HepG2 (cell line): Measurements from ENCODE around the gene KAZN. TPM values are rescaled to one million over a fixed set of nuclear protein-coding genes. Genes with fewer than 3 reads are reported as not detected.

Source experiments
- ATAC-seq: fragments of 200-7000 bp; cut with Tn5 transposase; 3 replicates; pipeline ENCODE4 v1.9.1; 2020; ENCODE audit warnings: mild to moderate bottlenecking, moderate library complexity
- BruUV-seq: library from RNA; stranded (reverse); fragments of 400-500 nt; replicated peaks from 2 replicates; lab custom pipeline; 2021; lab: Mats Ljungman, UMichigan
- CTCF ChIA-PET: fragments of 300-600 bp; formaldehyde crosslinking; extraction: SDS; loops from one replicate; lab custom pipeline; 2021; ENCODE audit warnings: low total read pairs, inconsistent platforms, low intra/inter-chr PET ratio; lab: Yijun Ruan, JAX
- POLR2A ChIA-PET: fragments of 350-600 bp; sonication (Branson Sonifier 250); formaldehyde crosslinking; loops from one replicate; lab custom pipeline; 2020; ENCODE audit warnings: antibody characterized with exemption, inconsistent platforms; lab: Yijun Ruan, JAX
- DNase-seq: peaks from one replicate; pipeline ENCODE4 v3.0.0-alpha.2; 2015; ENCODE audit warnings: low spot score
- FAIRE-seq: peaks from 3 replicates; lab custom pipeline; 2011; peaks lifted over from hg19 to GRCh38; lab: Jason Lieb, UNC
- H2AFZ ChIP-seq: one replicate; pipeline ENCODE4 v1.6.1; 2011; ENCODE audit warnings: low read length, inconsistent platforms
- H3K27ac ChIP-seq: fragments of 300-600 bp; 3 replicates; pipeline ENCODE4 v1.8.0; 2011; ENCODE audit warnings: mixed run types, mild to moderate bottlenecking, mixed read lengths, low read length, inconsistent platforms; ENCODE audit not compliant: insufficient read depth; ENCODE audit errors: extremely low read length
- H3K27me3 ChIP-seq, 2 experiments: fragments of 200-600 bp in 1 of 2; 2 replicates in 1 of 2; 3 replicates in 1 of 2; pipeline versions ENCODE4 v1.6.0 to v1.8.0; 2011; ENCODE audit warnings: low read length in 2 of 2, mild to moderate bottlenecking in 2 of 2, moderate library complexity in 2 of 2, inconsistent platforms in 1 of 2; ENCODE audit not compliant: insufficient read depth in 2 of 2, control insufficient read depth in 1 of 2
- H3K36me3 ChIP-seq, 2 experiments: fragments of 200-600 bp in 1 of 2; replicated peaks in 1 of 2; 2 replicates in 1 of 2; 3 replicates in 1 of 2; pipeline versions ENCODE4 v1.5.1 to v1.8.0; 2011; ENCODE audit warnings: low read length in 2 of 2, inconsistent platforms in 1 of 2; ENCODE audit not compliant: insufficient read depth in 2 of 2, control insufficient read depth in 1 of 2
- H3K4me1 ChIP-seq: 2 replicates; pipeline ENCODE4 v1.5.1; 2012; ENCODE audit warnings: low read length, inconsistent platforms; ENCODE audit not compliant: insufficient read depth
- H3K4me2 ChIP-seq: 2 replicates; pipeline ENCODE4 v1.6.0; 2011; ENCODE audit warnings: low read depth, low read length, inconsistent platforms
- H3K4me3 ChIP-seq, 3 experiments: fragments of 200-600 bp in 1 of 3; sonication (generic), shearing (Covaris generic) in 1 of 3; replicated peaks in 1 of 3; 2 replicates each; pipeline ENCODE4 v1.5.1; 2011 to 2016; ENCODE audit warnings: low read length in 3 of 3, inconsistent platforms in 2 of 3, low read depth in 2 of 3, mild to moderate bottlenecking in 2 of 3, control low read depth in 1 of 3, mixed read lengths in 1 of 3; ENCODE audit not compliant: insufficient read depth in 1 of 3
- H3K79me2 ChIP-seq: one replicate; pipeline ENCODE4 v1.6.1; 2011; ENCODE audit warnings: low read length, inconsistent platforms; ENCODE audit not compliant: insufficient read depth
- H3K9ac ChIP-seq: 2 replicates; pipeline ENCODE4 v1.6.0; 2011; ENCODE audit warnings: mild to moderate bottlenecking, low read depth, low read length, inconsistent platforms; ENCODE audit not compliant: insufficient read depth
- H3K9me3 ChIP-seq: 2 replicates; pipeline ENCODE4 v1.5.1; 2012; ENCODE audit warnings: mild to moderate bottlenecking, low read length
- H4K20me1 ChIP-seq: 2 replicates; pipeline ENCODE4 v1.6.0; 2011; ENCODE audit warnings: inconsistent platforms, mild to moderate bottlenecking, low read length, moderate library complexity; ENCODE audit not compliant: insufficient read depth
- ATF1 ChIP-seq: IDR thresholded peaks from 2 replicates; pipeline ENCODE4 v1.6.1; 2016; ENCODE audit warnings: mild to moderate bottlenecking, control low read depth
- ELF3 ChIP-seq: IDR thresholded peaks from 2 replicates; pipeline ENCODE4 v1.6.1; 2016; ENCODE audit warnings: missing genetic modification reagents, missing compliant biosample characterization
- FOSL1 ChIP-seq: sonication (generic); formaldehyde crosslinking; IDR thresholded peaks from 2 replicates; pipeline ENCODE4 v1.9.0; 2021; ENCODE audit warnings: missing genetic modification reagents, borderline replicate concordance
- FOSL2 ChIP-seq: sonication (generic); formaldehyde crosslinking; IDR thresholded peaks from 2 replicates; pipeline ENCODE4 v1.4.0; 2020; ENCODE audit warnings: missing genetic modification reagents
- IRX3 ChIP-seq: sonication (generic); formaldehyde crosslinking; IDR thresholded peaks from 2 replicates; pipeline ENCODE4 v1.8.1; 2023; ENCODE audit warnings: mild to moderate bottlenecking, low read depth, missing genetic modification reagents, borderline replicate concordance
- KDM2A ChIP-seq: sonication (generic); formaldehyde crosslinking; IDR thresholded peaks from 2 replicates; pipeline ENCODE4 v1.4.0; 2020; ENCODE audit warnings: low read depth, missing genetic modification reagents, borderline replicate concordance
- MAF1 ChIP-seq: sonication (generic); formaldehyde crosslinking; IDR thresholded peaks from 2 replicates; pipeline ENCODE4 v1.5.0; 2020; ENCODE audit warnings: missing genetic modification reagents, borderline replicate concordance
- NR2C2 ChIP-seq: sonication (generic); formaldehyde crosslinking; IDR thresholded peaks from 2 replicates; pipeline ENCODE4 v1.4.0; 2020; ENCODE audit warnings: missing genetic modification reagents, mild to moderate bottlenecking, moderate library complexity, borderline replicate concordance
- SALL2 ChIP-seq: sonication (generic); formaldehyde crosslinking; IDR thresholded peaks from 2 replicates; pipeline ENCODE4 v1.8.1; 2023; ENCODE audit warnings: mild to moderate bottlenecking, missing genetic modification reagents, inconsistent platforms
- SNAI1 ChIP-seq: sonication (generic); formaldehyde crosslinking; IDR thresholded peaks from 2 replicates; pipeline ENCODE4 v1.5.0; 2020; ENCODE audit warnings: mild to moderate bottlenecking, missing genetic modification reagents, borderline replicate concordance
- ZNF24 ChIP-seq: fragments of 450-650 bp; IDR thresholded peaks from 2 replicates; pipeline ENCODE4 v1.6.1; 2017; ENCODE audit warnings: antibody characterized with exemption, mild to moderate bottlenecking
- ZNF563 ChIP-seq: sonication (generic); formaldehyde crosslinking; IDR thresholded peaks from 2 replicates; pipeline ENCODE4 v1.8.0; 2022; ENCODE audit warnings: mild to moderate bottlenecking, moderate library complexity, missing genetic modification reagents
- ZNF678 ChIP-seq: sonication (generic); formaldehyde crosslinking; IDR thresholded peaks from 2 replicates; pipeline ENCODE4 v1.4.0; 2020; ENCODE audit warnings: mild to moderate bottlenecking, missing genetic modification reagents
- ZNF768 ChIP-seq: sonication (generic); formaldehyde crosslinking; IDR thresholded peaks from 2 replicates; pipeline ENCODE4 v1.4.0; 2020; ENCODE audit warnings: missing genetic modification reagents
- ZNF777 ChIP-seq: sonication (generic); formaldehyde crosslinking; IDR thresholded peaks from 2 replicates; pipeline ENCODE4 v1.4.0; 2020; ENCODE audit warnings: missing genetic modification reagents
- WGBS: methylation state at CpG from one replicate; pipeline ENCODE4 v1.1.6; 2017; ENCODE audit warnings: low lambda C conversion rate; 5-methylcytosine and 5-hydroxymethylcytosine counted together
- in situ Hi-C: cut with HindIII; loops from 2 replicates; pipeline ENCODE4 v1.10.0; 2017; ENCODE audit warnings: low pct_unique_long_range_greater_than_20kb; ENCODE audit not compliant: extremely low pct_ligation_motif_present
- intact Hi-C: fragments of 100-400 bp; cut with micrococcal nuclease; formaldehyde crosslinking; loops from one replicate; pipeline ENCODE4 v1.10.0; 2022; ENCODE audit not compliant: unreplicated experiment
- polyA plus RNA-seq, 8 experiments: library from polyadenylated mRNA; depleted of rRNA in 3 of 8; stranded (reverse) in 7 of 8; unstranded in 1 of 8; fragments of >200 nt; fragmentation: Illumina TruSeq in 4 of 8; extraction: Trizol in 4 of 8; gene quantifications; 2 replicates each; pipeline versions ENCODE4 v1.2.1 to v1.2.3, GENCODE V29; 2011 to 2016; ENCODE audit warnings: low read depth in 4 of 8, missing spikeins in 1 of 8, mixed read lengths in 1 of 8; ENCODE audit not compliant: insufficient read depth in 1 of 8
- total RNA-seq, 5 experiments: library from RNA; depleted of rRNA; stranded (reverse); fragments of >200 nt; fragmentation: Illumina TruSeq; extraction: Trizol; gene quantifications; 2 replicates each; pipeline ENCODE4 v1.2.3, GENCODE V29; 2016; ENCODE audit warnings: low read depth in 1 of 5
- TF ChIP-seq, protein P1 (sequence below): sonication (generic); formaldehyde crosslinking; IDR thresholded peaks from 2 replicates; pipeline ENCODE4 v1.5.1; 2020; ENCODE audit warnings: mild to moderate bottlenecking, missing genetic modification reagents, borderline replicate concordance
- TF ChIP-seq, protein P2 (sequence below): sonication (generic); formaldehyde crosslinking; IDR thresholded peaks from 2 replicates; pipeline ENCODE4 v1.8.0; 2022; ENCODE audit warnings: mild to moderate bottlenecking, missing genetic modification reagents, borderline replicate concordance

KAZN gene
- total and polyA plus RNA-seq, 2 of the 13 experiments (the other 11 are each of a cell fraction or from before 2014, with no cell fraction given): 10.4 to 13.5 TPM

GRCh38 chr1:14741532-14741931, 143.0 kb downstream of the KAZN start (continued):
- no peak for TF ChIP-seq SALL2 (CRISPR knock-in tag)

DNA sequence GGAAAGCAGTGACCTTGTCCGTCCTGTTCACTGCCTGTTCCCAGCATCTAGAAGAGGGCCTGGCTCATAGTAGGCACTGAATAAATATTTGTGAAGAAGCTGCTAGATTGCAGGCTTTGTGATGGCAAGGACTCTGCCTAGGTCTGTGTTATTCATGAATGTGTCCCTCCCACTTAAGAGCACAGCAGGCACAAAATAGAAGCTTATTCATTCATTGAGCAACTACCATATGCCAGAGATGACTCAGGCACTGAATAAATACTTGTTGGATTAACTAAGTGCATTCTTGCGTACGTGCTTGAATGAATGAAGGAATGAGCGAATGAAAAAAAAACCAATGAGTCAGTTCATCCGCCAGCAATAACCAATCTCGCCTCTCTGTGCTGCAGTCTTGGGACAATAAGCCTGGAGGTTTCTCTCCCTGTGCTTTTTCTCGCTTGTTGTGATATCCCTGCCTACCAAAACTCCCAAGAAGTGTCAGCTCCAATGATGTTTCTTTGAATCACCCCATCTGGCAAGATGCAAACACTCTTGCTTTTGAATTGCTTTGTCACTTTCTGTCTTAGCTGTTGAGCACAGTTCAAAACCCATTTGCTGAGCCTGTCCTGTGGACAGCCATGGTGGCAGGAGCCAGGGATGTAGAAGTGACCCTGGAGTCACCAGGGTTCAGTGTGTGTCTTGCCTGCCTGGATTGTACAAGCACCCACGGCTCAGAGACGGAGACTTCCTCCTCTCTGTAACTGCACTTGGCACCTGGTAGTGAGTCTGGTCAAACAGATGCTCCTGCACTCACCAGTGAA, 143.9 kb downstream of the KAZN start:
- Histone ChIP-seq H3K9me3 (no peaks in the 10 kb centered on the region), H4K20me1 (no peaks in the 10 kb centered on the region), H3K79me2 (no peaks in the 10 kb centered on the region), H3K36me3 (no peaks in the 10 kb centered on the region), H3K27ac (no peak overlapping the region), H3K4me2 (no peak overlapping the region), H3K9ac (no peak overlapping the region), H3K4me3 (no peak overlapping the region), H2AFZ (no peak overlapping the region), H3K27me3 (peaks cover 0 to 49% of the 10 kb centered on the region in 2 experiments; a peak in 3 of 5 replicates), H3K4me1 (no peaks in the 10 kb centered on the region)
- in situ Hi-C loops: no loop called here
- ATAC-seq (no peak), DNase-seq (peak; percentile 56), FAIRE-seq (no peak)
- TF ChIP-seq ATF1 (CRISPR knock-in tag): no peak
- TF ChIP-seq FOSL2 (CRISPR knock-in tag): peak; percentile 78
- TF ChIP-seq FOSL1 (CRISPR knock-in tag): 0 out of 2 replicates have a peak, but pooled peaks have one; percentile 12
- no peak for TF ChIP-seq ZNF678
- TF ChIP-seq SNAI1 (CRISPR knock-in tag): no peak
- TF ChIP-seq NR2C2: no peak
- TF ChIP-seq, protein P1, sequence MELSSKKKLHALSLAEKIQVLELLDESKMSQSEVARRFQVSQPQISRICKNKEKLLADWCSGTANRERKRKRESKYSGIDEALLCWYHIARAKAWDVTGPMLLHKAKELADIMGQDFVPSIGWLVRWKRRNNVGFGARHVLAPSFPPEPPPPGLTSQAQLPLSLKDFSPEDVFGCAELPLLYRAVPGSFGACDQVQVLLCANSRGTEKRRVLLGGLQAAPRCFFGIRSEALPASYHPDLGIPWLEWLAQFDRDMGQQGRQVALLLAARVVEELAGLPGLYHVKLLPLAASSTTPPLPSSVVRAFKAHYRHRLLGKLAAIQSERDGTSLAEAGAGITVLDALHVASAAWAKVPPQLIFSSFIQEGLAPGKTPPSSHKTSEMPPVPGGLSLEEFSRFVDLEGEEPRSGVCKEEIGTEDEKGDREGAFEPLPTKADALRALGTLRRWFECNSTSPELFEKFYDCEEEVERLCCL (CRISPR knock-in tag): no peak
- TF ChIP-seq ZNF768 (CRISPR knock-in tag): no peak
- TF ChIP-seq ZNF24: 0 out of 2 replicates have a peak, but pooled peaks have one; percentile 53
- no peak for TF ChIP-seq IRX3 (CRISPR knock-in tag)
- TF ChIP-seq, protein P2, sequence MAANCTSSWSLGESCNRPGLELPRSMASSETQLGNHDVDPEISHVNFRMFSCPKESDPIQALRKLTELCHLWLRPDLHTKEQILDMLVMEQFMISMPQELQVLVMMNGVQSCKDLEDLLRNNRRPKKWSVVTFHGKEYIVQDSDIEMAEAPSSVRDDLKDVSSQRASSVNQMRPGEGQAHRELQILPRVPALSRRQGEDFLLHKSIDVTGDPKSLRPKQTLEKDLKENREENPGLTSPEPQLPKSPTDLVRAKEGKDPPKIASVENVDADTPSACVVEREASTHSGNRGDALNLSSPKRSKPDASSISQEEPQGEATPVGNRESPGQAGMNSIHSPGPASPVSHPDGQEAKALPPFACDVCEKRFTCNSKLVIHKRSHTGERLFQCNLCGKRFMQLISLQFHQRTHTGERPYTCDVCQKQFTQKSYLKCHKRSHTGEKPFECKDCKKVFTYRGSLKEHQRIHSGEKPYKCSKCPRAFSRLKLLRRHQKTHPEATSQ (CRISPR knock-in tag): no peak
- TF ChIP-seq ZNF563 (CRISPR knock-in tag): no peak
- TF ChIP-seq ELF3 (CRISPR knock-in tag): no peak
- no peak for TF ChIP-seq ZNF777 (CRISPR knock-in tag)
- no peak for TF ChIP-seq KDM2A
- TF ChIP-seq MAF1: no peak
- 4% methylated on average over 9 of the region's 9 CpGs for WGBS
- no TSS peak for BruUV-seq
- ChIA-PET CTCF (no interaction called here), POLR2A (no interaction called here)
- intact Hi-C loops: no loop called here
